ENCODE measurements around the gene FAM241B. TPM values are rescaled to one million over a fixed set of nuclear protein-coding genes. Genes with fewer than 3 reads are reported as not detected.

The FAM241B gene
- total and polyA plus RNA-seq, 2 donors (not counting 1 experiment from before 2014, with no cell fraction given) = 0.54 to 0.64 TPM

DNA sequence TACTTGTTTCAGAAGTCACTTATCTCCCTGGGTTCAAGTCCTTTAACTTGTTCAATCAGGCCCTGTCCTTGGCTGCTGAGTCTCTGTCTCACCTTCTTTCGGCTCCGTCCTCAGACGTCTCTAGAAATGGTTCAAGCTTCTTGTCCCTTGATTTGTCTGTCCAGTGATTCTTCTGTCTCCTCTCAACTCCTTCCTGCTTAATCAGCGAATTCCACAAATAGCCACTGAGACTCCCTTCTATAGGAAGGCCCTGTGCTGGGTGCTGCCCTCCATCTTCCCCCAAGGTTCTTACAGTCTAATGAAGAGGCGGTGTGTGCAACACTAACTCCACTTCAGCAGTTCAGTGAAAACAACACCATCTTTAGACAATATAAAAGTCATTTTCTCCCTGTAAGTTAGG is 12.7 kb downstream of the FAM241B start:
- H3K36me3 ChIP-seq (replicated peaks in 1 of 2; ENCODE audit: control extremely low read depth in 1 of 2, control insufficient read depth in 1 of 2, extremely low read depth in 1 of 2, insufficient read depth in 2 of 2, low read length in 1 of 2) = no peaks in the 10 kb centered on the region
- H3K27ac ChIP-seq (ENCODE audit: low read length in 2 of 2) = no peak overlapping the region
- CTCF ChIA-PET = interaction anchor here (1.0 to 10.9 kb wide), 3 partner anchors 14 to 134 kb away, joined by 3 to 120 read pairs (median 4); no protein-coding TSS in a partner anchor
- 89% methylated on average over 4 of the region's 5 CpGs for WGBS (ENCODE audit: insufficient coverage)
- no peak for TF ChIP-seq EZH2 (IDR thresholded peaks at IDR 0.05; ENCODE audit: borderline replicate concordance, insufficient read depth, low read depth, low read length, poor library complexity, severe bottlenecking)
- TF ChIP-seq, protein P1, sequence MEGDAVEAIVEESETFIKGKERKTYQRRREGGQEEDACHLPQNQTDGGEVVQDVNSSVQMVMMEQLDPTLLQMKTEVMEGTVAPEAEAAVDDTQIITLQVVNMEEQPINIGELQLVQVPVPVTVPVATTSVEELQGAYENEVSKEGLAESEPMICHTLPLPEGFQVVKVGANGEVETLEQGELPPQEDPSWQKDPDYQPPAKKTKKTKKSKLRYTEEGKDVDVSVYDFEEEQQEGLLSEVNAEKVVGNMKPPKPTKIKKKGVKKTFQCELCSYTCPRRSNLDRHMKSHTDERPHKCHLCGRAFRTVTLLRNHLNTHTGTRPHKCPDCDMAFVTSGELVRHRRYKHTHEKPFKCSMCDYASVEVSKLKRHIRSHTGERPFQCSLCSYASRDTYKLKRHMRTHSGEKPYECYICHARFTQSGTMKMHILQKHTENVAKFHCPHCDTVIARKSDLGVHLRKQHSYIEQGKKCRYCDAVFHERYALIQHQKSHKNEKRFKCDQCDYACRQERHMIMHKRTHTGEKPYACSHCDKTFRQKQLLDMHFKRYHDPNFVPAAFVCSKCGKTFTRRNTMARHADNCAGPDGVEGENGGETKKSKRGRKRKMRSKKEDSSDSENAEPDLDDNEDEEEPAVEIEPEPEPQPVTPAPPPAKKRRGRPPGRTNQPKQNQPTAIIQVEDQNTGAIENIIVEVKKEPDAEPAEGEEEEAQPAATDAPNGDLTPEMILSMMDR (IDR thresholded peaks at IDR 0.05) = no peak
- no peaks in the 10 kb centered on the region for H3K79me2 ChIP-seq (ENCODE audit: control insufficient read depth, insufficient read depth, low read length)
- H2AFZ ChIP-seq (ENCODE audit: insufficient read depth, low read depth, low read length, poor library complexity, severe bottlenecking) = no peak overlapping the region
- no peak for ATAC-seq (ENCODE audit: low read depth)
- no peaks in the 10 kb centered on the region for H3K9me3 ChIP-seq (ENCODE audit: control extremely low read depth in 1 of 3, control insufficient read depth in 2 of 3, insufficient read depth in 1 of 3, low read length in 2 of 3)
- H3K4me3 ChIP-seq (ENCODE audit: control extremely low read depth in 1 of 5, extremely low read depth in 1 of 5, insufficient read depth in 1 of 5, low read depth in 2 of 5, low read length in 4 of 5) = no peak overlapping the region
- Mint-ChIP-seq H3K4me1 (no peaks in the 10 kb centered on the region), H3K9me3 (ENCODE audit: insufficient read depth) (no peaks in the 10 kb centered on the region), H3K4me3 (no peak overlapping the region), H3K27me3 (peaks cover 7% of the 10 kb centered on the region), H3K27ac (no peak overlapping the region)
- DNase-seq = no peak
- H3K9ac ChIP-seq (ENCODE audit: low read length) = no peak overlapping the region
- H3K4me2 ChIP-seq (replicated peaks; ENCODE audit: low read depth, low read length, poor library complexity, severe bottlenecking) = no peak overlapping the region
- POLR2A ChIA-PET = no interaction called here
- H3K4me1 ChIP-seq (ENCODE audit: control insufficient read depth in 2 of 2, insufficient read depth in 2 of 2, low read length in 2 of 2) = no peaks in the 10 kb centered on the region
- no peaks in the 10 kb centered on the region for H4K20me1 ChIP-seq (ENCODE audit: control insufficient read depth, insufficient read depth, low read length, poor library complexity, severe bottlenecking)
- intact Hi-C loops (cut with micrococcal nuclease) = no loop called here
- peaks cover 0 to 8% (median 1%) of the 10 kb centered on the region in 4 experiments for H3K27me3 ChIP-seq (replicated peaks in 1 of 4; ENCODE audit: control extremely low read depth in 1 of 4, control insufficient read depth in 3 of 4, insufficient read depth in 4 of 4, low read length in 3 of 4)

DNA sequence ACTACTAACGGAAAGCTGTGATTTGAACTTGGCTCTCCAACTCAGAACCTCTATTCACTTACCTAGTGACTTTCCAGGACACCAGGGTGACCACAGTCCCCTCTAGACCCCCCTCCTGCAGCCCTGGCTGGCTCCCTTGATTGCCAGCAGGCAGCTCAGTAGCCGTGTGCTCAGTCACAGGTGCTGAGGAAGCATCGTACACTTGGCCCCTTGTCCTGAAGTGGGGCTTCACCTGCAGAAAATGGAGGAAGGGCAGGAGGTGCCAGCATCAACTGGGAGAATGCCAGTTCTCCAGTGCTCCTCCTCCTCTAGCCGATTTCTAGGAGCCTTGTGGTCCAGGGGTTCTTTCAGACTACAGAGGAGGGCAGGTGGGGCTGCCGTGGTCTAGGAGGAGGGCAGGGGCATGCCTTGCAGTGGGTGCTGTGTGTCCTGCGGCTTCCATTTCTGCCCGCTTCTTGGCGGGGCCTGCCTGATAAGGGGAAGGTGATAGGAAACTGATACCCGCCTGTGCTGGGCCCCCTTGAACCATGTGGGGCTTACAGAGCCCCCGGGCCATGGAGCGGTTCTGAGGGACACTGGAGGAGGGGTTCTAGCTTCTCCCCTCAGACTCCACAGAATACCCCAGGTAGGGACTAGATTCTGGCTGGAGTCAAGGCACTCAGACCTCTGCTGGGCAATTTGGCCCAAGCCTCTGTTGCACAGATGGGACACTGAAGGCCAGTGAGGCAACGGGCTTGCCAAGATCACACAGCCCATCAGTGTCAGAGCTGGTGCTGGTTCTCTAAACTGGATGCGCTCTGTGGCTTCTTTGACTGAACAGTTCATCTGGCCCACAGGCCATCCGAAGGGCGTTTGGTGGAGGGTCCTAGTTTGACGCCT is 14.0 kb downstream of the FAM241B start:
- CTCF ChIA-PET = interaction anchor here (1.0 to 10.9 kb wide), 2 partner anchors 15 to 129 kb away, joined by 3 to 120 read pairs; no protein-coding TSS in a partner anchor
- no peaks in the 10 kb centered on the region for H3K9me3 ChIP-seq (ENCODE audit: control extremely low read depth in 1 of 3, control insufficient read depth in 2 of 3, insufficient read depth in 1 of 3, low read length in 2 of 3)
- no peaks in the 10 kb centered on the region for H3K4me1 ChIP-seq (ENCODE audit: control insufficient read depth in 2 of 2, insufficient read depth in 2 of 2, low read length in 2 of 2)
- no peak for TF ChIP-seq EZH2 (IDR thresholded peaks at IDR 0.05; ENCODE audit: borderline replicate concordance, insufficient read depth, low read depth, low read length, poor library complexity, severe bottlenecking)
- TF ChIP-seq, protein P1 (IDR thresholded peaks at IDR 0.05) = no peak
- H2AFZ ChIP-seq (ENCODE audit: insufficient read depth, low read depth, low read length, poor library complexity, severe bottlenecking) = no peak overlapping the region
- 65% methylated on average over 16 of the region's 16 CpGs for WGBS (ENCODE audit: insufficient coverage)
- Mint-ChIP-seq H3K4me1 (no peaks in the 10 kb centered on the region), H3K9me3 (ENCODE audit: insufficient read depth) (no peaks in the 10 kb centered on the region), H3K27ac (no peak overlapping the region), H3K27me3 (peaks cover 7% of the 10 kb centered on the region), H3K4me3 (no peak overlapping the region)
- intact Hi-C loops (cut with micrococcal nuclease) = no loop called here
- no peaks in the 10 kb centered on the region for H4K20me1 ChIP-seq (ENCODE audit: control insufficient read depth, insufficient read depth, low read length, poor library complexity, severe bottlenecking)
- no peak overlapping the region for H3K4me2 ChIP-seq (replicated peaks; ENCODE audit: low read depth, low read length, poor library complexity, severe bottlenecking)
- peaks cover 0 to 8% (median 1%) of the 10 kb centered on the region in 4 experiments for H3K27me3 ChIP-seq (replicated peaks in 1 of 4; ENCODE audit: control extremely low read depth in 1 of 4, control insufficient read depth in 3 of 4, insufficient read depth in 4 of 4, low read length in 3 of 4)
- no peaks in the 10 kb centered on the region for H3K79me2 ChIP-seq (ENCODE audit: control insufficient read depth, insufficient read depth, low read length)
- no peak overlapping the region for H3K4me3 ChIP-seq (ENCODE audit: control extremely low read depth in 1 of 5, extremely low read depth in 1 of 5, insufficient read depth in 1 of 5, low read depth in 2 of 5, low read length in 4 of 5)
- DNase-seq (no peak), ATAC-seq (ENCODE audit: low read depth) (no peak)
- no peak overlapping the region for H3K27ac ChIP-seq (ENCODE audit: low read length in 2 of 2)
- no peak overlapping the region for H3K9ac ChIP-seq (ENCODE audit: low read length)
- no peaks in the 10 kb centered on the region for H3K36me3 ChIP-seq (replicated peaks in 1 of 2; ENCODE audit: control extremely low read depth in 1 of 2, control insufficient read depth in 1 of 2, extremely low read depth in 1 of 2, insufficient read depth in 2 of 2, low read length in 1 of 2)
- POLR2A ChIA-PET = no interaction called here
